DOHH2 (cell line): ENCODE measurements around the gene TM9SF2.

Experiments
- CTCF ChIP-seq: fragments of 200-600 bp; sonication (generic); IDR thresholded peaks from one replicate; pipeline ENCODE4 v1.5.1; 2014; ENCODE audit warnings: antibody characterized with exemption, mild to moderate bottlenecking, low read depth, low read length; ENCODE audit not compliant: poor library complexity, severe bottlenecking
- EZH2phosphoT487 ChIP-seq: fragments of 200-600 bp; sonication (generic); IDR thresholded peaks from 2 replicates; pipeline ENCODE4 v1.6.1; 2017; ENCODE audit warnings: borderline replicate concordance, mild to moderate bottlenecking, antibody characterized with exemption, low read length, moderate library complexity, mixed read lengths

GRCh38 chr13:99580500-99581268 is 79.4 kb downstream of the TM9SF2 start:
- TF ChIP-seq CTCF (no peak), EZH2phosphoT487 (no peak)
